GM20431 (cell line): ENCODE measurements around the gene RNLS.
"Not testable (repeated sequence)": the region's sequence is repeated elsewhere in the genome, so short reads cannot be mapped to it uniquely, and the experiment has no call there.

Experiments used
- in situ Hi-C: fragments of 300-500 bp; cut with MseI, MboI; formaldehyde crosslinking; loops from one replicate; pipeline ENCODE4 v1.15.0; 2020; ENCODE audit warnings: low sequenced_read_pairs; ENCODE audit not compliant: unreplicated experiment

RNLS gene

GRCh38 chr10:88322324-88323063 is 260.6 kb downstream of the RNLS start:
- in situ Hi-C loops, result no loop called here

GRCh38 chr10:88319960-88320517 is 263.1 kb downstream of the RNLS start:
- in situ Hi-C loops, result no loop called here

- in situ Hi-C loops, result no loop called here
Observed at GRCh38 chr10:88318803-88319202, 264.3 kb downstream of the RNLS start.

- in situ Hi-C loops, result no loop called here
Observed at GRCh38 chr10:88317099-88317498, 266.0 kb downstream of the RNLS start.

- in situ Hi-C loops, result no loop called here
Observed at GRCh38 chr10:88316292-88316861, 266.7 kb downstream of the RNLS start.

GRCh38 chr10:88315755-88316154 is 267.4 kb downstream of the RNLS start:
- in situ Hi-C loops, result no loop called here

GRCh38 chr10:88314362-88314761 is 268.8 kb downstream of the RNLS start:
- in situ Hi-C loops, result no loop called here

- in situ Hi-C loops, result no loop called here
Observed at GRCh38 chr10:88313878-88314277, 269.2 kb downstream of the RNLS start.

GRCh38 chr10:88312855-88313254 is 270.3 kb downstream of the RNLS start:
- in situ Hi-C loops, result no loop called here

GRCh38 chr10:88311264-88311663 is 271.9 kb downstream of the RNLS start:
- in situ Hi-C loops, result no loop called here

- in situ Hi-C loops, result no loop called here
Observed at GRCh38 chr10:88309365-88309764, 273.8 kb downstream of the RNLS start.

- in situ Hi-C loops, result not testable (repeated sequence)
Observed at GRCh38 chr10:88308361-88308760, 274.8 kb downstream of the RNLS start.

- in situ Hi-C loops, result no loop called here
Observed at GRCh38 chr10:88299787-88300186, 283.3 kb downstream of the RNLS start.

- in situ Hi-C loops, result no loop called here
Observed at GRCh38 chr10:88297103-88297502, 286.0 kb downstream of the RNLS start.

- in situ Hi-C loops, result no loop called here
Observed at GRCh38 chr10:88293651-88294230, 289.4 kb downstream of the RNLS start.

GRCh38 chr10:88293073-88293472 is 290.0 kb downstream of the RNLS start:
- in situ Hi-C loops, result no loop called here

- in situ Hi-C loops, result no loop called here
Observed at GRCh38 chr10:88292185-88292514, 291.0 kb downstream of the RNLS start.

GRCh38 chr10:88291289-88292184 is 291.6 kb downstream of the RNLS start:
- in situ Hi-C loops, result no loop called here

- in situ Hi-C loops, result no loop called here
Observed at GRCh38 chr10:88289342-88289741, 293.8 kb downstream of the RNLS start.

- in situ Hi-C loops, result no loop called here
Observed at GRCh38 chr10:88288320-88289059, 294.6 kb downstream of the RNLS start.
